C1 segment of cervical spinal cord (tissue), 14 donors: Measurements from ENCODE around the gene C4BPB.

Source experiments
- DNase-seq, 14 donors: peaks; one replicate each; lab custom pipeline; 2025; lab: John Stamatoyannopoulos, UW

The C4BPB gene

GRCh38 chr1:207059881-207060280 lies 28.8 kb upstream of the C4BPB start:
- DNase-seq, result no peak

- DNase-seq, result no peak
Measured at GRCh38 chr1:207060596-207060995, 28.1 kb upstream of the C4BPB start.

- no peak for DNase-seq
Measured at GRCh38 chr1:207062058-207062457, 26.6 kb upstream of the C4BPB start.

- no peak for DNase-seq
Measured at GRCh38 chr1:207063014-207063413, 25.6 kb upstream of the C4BPB start.

- DNase-seq, result peak in 5 of 14 donors; percentile 23 to 53 (median 31)
Measured at GRCh38 chr1:207064561-207064960, 24.1 kb upstream of the C4BPB start.

GRCh38 chr1:207067185-207067584 lies 21.5 kb upstream of the C4BPB start:
- DNase-seq, result no peak

GRCh38 chr1:207067665-207068064 lies 21.0 kb upstream of the C4BPB start:
- no peak for DNase-seq

GRCh38 chr1:207069061-207069460 lies 19.6 kb upstream of the C4BPB start:
- no peak for DNase-seq

- DNase-seq, result peak in 2 of 14 donors; percentile 27 to 45
Measured at GRCh38 chr1:207069858-207070506, 18.7 kb upstream of the C4BPB start.

GRCh38 chr1:207070811-207071210 lies 17.8 kb upstream of the C4BPB start:
- DNase-seq, result no peak

- no peak for DNase-seq
Measured at GRCh38 chr1:207071426-207071825, 17.2 kb upstream of the C4BPB start.

- DNase-seq, result no peak
Measured at GRCh38 chr1:207072233-207072632, 16.4 kb upstream of the C4BPB start.

- DNase-seq, result no peak
Measured at GRCh38 chr1:207073906-207074820, 14.5 kb upstream of the C4BPB start.

GRCh38 chr1:207076181-207076955 lies 12.3 kb upstream of the C4BPB start:
- no peak for DNase-seq

GRCh38 chr1:207077012-207077411 lies 11.6 kb upstream of the C4BPB start:
- no peak for DNase-seq

GRCh38 chr1:207077470-207078377 lies 10.9 kb upstream of the C4BPB start:
- DNase-seq, result peak in 9 of 14 donors; percentile 7 to 47 (median 31)

GRCh38 chr1:207078578-207079132 lies 10.0 kb upstream of the C4BPB start:
- DNase-seq, result no peak

GRCh38 chr1:207079706-207080241 lies 8.9 kb upstream of the C4BPB start:
- no peak for DNase-seq

GRCh38 chr1:207081088-207081487 lies 7.6 kb upstream of the C4BPB start:
- no peak for DNase-seq

- DNase-seq, result no peak
Measured at GRCh38 chr1:207081806-207082205, 6.9 kb upstream of the C4BPB start.
